Uterus (tissue), 4 donors: ENCODE measurements around the gene ZNF644. TPM values are rescaled to one million over a fixed set of nuclear protein-coding genes. Genes with fewer than 3 reads are reported as not detected.

Source experiments
- DNase-seq, 2 donors: peaks; one replicate each; pipeline ENCODE4 v3.0.0-alpha.2; 2019 to 2020
- H3K27ac ChIP-seq, 2 donors: fragments of 200-600 bp; sonication (generic); 1 replicate in 1 of 2; 2 replicates in 1 of 2; pipeline ENCODE4 v1.5.1; 2016 to 2018
- H3K27me3 ChIP-seq, 2 donors: fragments of 200-600 bp; sonication (generic); one replicate each; pipeline ENCODE4 v1.5.1; 2018 to 2019; ENCODE audit warnings: control low read depth in 1 of 2
- H3K36me3 ChIP-seq, 2 donors: fragments of 200-600 bp; sonication (generic); one replicate each; pipeline ENCODE4 v1.5.1; 2019; ENCODE audit warnings: control low read depth in 1 of 2
- H3K4me1 ChIP-seq, 2 donors: fragments of 200-600 bp; sonication (generic); one replicate each; pipeline ENCODE4 v1.5.1; 2018 to 2019; ENCODE audit warnings: control low read depth in 1 of 2
- H3K4me3 ChIP-seq, 2 donors: fragments of 200-600 bp; sonication (generic); 1 replicate in 1 of 2; 2 replicates in 1 of 2; pipeline ENCODE4 v1.5.1; 2018 to 2019; ENCODE audit warnings: mild to moderate bottlenecking in 1 of 2
- H3K9me3 ChIP-seq, 2 donors: fragments of 200-600 bp; sonication (generic); one replicate each; pipeline ENCODE4 v1.5.1; 2019; ENCODE audit warnings: control low read depth in 1 of 2
- POLR2A ChIP-seq, 2 donors: fragments of 450-650 bp; IDR thresholded peaks; one replicate each; pipeline ENCODE4 v1.6.1; 2016; ENCODE audit warnings: antibody characterized with exemption in 2 of 2, mild to moderate bottlenecking in 1 of 2, moderate library complexity in 1 of 2
- intact Hi-C: fragments of 100-400 bp; cut with DNase I; formaldehyde crosslinking; loops from one replicate; pipeline ENCODE4 v1.15.1; 2023; ENCODE audit warnings: low total_unique reads
- total RNA-seq, 4 donors: library from RNA; depleted of rRNA in 3 of 4; stranded (reverse); fragments of >200 nt in 3 of 4; gene quantifications; one replicate each; pipeline versions ENCODE4 v1.1.0 to v1.2.4, GENCODE V29; 2014 to 2023
- TF ChIP-seq, protein P1 (sequence below), 4 experiments: fragments of 200-600 bp in 2 of 4; fragments of 450-650 bp in 2 of 4; sonication (generic) in 2 of 4; IDR thresholded peaks; one replicate each; pipeline ENCODE4 v1.5.1; 2016 to 2019; ENCODE audit warnings: antibody characterized with exemption in 4 of 4, mild to moderate bottlenecking in 2 of 4, moderate library complexity in 1 of 4
- donor health status: DM: yes; HTN: yes; CAD: no.

Gene ZNF644
- total RNA-seq, 4 donors from 2014 or later, result 51.7 to 167 (median 93.3) TPM

DNA sequence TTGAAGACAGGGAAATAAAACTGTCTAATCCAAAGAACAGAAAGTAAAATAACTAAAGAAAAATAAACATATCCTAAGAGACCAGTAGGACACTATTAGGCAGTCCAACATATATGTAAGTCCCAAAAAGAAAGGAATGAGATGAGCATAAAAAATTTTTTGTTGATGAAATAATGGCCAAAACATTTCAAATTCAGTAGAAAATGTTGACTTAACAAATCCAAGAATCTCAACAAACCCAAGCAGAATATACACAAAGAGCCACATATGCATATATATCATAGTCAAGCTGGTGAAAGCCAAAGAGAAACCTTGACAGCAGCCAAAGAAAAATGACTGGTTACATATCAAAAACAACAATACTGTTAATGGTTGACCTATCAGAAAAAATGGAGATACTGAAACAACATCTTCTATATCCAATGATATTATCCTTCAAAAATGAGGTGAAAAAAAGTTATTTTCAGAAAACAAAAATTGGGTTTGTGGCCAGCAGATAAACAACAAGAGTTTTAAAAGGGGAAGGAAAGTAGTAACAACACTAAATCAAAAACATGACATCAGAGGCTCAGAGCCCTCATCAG is 26.4 kb downstream of the ZNF644 start:
- intact Hi-C loops, result no loop called here
- H3K4me3 ChIP-seq, result no peak overlapping the region
- H3K27ac ChIP-seq, result no peak overlapping the region
- H3K9me3 ChIP-seq, result no peaks in the 10 kb centered on the region
- H3K4me1 ChIP-seq, result no peaks in the 10 kb centered on the region
- H3K27me3 ChIP-seq, result no peaks in the 10 kb centered on the region
- no peaks in the 10 kb centered on the region for H3K36me3 ChIP-seq
- DNase-seq, result no peak
- no peak for TF ChIP-seq POLR2A (IDR thresholded peaks at IDR 0.05)
- TF ChIP-seq, protein P1, sequence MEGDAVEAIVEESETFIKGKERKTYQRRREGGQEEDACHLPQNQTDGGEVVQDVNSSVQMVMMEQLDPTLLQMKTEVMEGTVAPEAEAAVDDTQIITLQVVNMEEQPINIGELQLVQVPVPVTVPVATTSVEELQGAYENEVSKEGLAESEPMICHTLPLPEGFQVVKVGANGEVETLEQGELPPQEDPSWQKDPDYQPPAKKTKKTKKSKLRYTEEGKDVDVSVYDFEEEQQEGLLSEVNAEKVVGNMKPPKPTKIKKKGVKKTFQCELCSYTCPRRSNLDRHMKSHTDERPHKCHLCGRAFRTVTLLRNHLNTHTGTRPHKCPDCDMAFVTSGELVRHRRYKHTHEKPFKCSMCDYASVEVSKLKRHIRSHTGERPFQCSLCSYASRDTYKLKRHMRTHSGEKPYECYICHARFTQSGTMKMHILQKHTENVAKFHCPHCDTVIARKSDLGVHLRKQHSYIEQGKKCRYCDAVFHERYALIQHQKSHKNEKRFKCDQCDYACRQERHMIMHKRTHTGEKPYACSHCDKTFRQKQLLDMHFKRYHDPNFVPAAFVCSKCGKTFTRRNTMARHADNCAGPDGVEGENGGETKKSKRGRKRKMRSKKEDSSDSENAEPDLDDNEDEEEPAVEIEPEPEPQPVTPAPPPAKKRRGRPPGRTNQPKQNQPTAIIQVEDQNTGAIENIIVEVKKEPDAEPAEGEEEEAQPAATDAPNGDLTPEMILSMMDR (IDR thresholded peaks at IDR 0.05), result no peak

GRCh38 chr1:90994461-90994860 is 27.4 kb downstream of the ZNF644 start:
- Histone ChIP-seq H3K4me1 (no peaks in the 10 kb centered on the region), H3K27me3 (no peaks in the 10 kb centered on the region), H3K9me3 (no peaks in the 10 kb centered on the region), H3K27ac (no peak overlapping the region), H3K36me3 (no peaks in the 10 kb centered on the region), H3K4me3 (no peak overlapping the region)
- no peak for TF ChIP-seq POLR2A (IDR thresholded peaks at IDR 0.05)
- TF ChIP-seq, protein P1 (IDR thresholded peaks at IDR 0.05), result no peak
- intact Hi-C loops, result no loop called here
- no peak for DNase-seq

DNA sequence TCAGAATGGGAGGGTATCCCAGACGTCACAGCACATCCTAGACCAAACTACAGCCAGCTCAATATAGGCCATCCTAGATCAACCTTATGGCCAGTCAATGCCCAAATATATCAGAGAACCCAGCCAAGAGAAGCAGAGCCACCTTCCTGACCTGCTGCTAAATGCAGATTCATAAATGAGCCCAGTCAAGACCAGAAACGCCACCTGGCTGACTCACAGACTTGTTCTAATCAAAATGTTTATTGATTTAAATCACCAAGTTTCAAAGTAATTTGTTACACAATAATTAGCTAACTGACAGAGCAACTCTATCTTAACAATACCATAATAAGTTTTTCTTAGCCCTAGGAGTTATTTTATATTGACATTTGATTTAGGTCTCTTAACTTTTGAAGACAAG is 28.6 kb downstream of the ZNF644 start:
- intact Hi-C loops, result no loop called here
- no peak for TF ChIP-seq POLR2A (IDR thresholded peaks at IDR 0.05)
- TF ChIP-seq, protein P1 (IDR thresholded peaks at IDR 0.05), result no peak
- no peaks in the 10 kb centered on the region for H3K27me3 ChIP-seq
- H3K4me3 ChIP-seq, result no peak overlapping the region
- no peaks in the 10 kb centered on the region for H3K9me3 ChIP-seq
- no peak for DNase-seq
- no peaks in the 10 kb centered on the region for H3K36me3 ChIP-seq
- no peaks in the 10 kb centered on the region for H3K4me1 ChIP-seq
- no peak overlapping the region for H3K27ac ChIP-seq

DNA sequence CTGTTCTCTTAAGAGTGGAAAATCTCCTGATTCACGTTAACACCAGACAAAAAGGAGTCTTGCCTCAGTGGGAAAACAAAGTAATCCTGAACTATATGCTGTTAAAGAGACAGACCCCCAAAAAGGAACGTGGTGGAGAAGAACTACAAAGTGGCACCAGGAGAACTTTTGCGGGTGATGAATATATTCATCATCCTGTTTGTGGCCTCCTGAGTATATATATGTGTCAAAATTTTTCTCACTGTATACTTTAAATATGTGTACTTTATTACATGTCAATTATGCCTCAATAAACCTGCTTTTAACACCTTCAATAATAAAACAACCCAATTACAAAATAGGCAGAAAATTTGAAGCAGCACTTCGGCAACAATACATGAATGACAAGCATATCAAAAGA is 31.1 kb downstream of the ZNF644 start:
- intact Hi-C loops, result no loop called here
- Histone ChIP-seq H3K27me3 (no peaks in the 10 kb centered on the region), H3K9me3 (peaks cover 0 to 5% of the 10 kb centered on the region in 2 donors), H3K4me3 (no peak overlapping the region), H3K4me1 (no peaks in the 10 kb centered on the region), H3K36me3 (no peaks in the 10 kb centered on the region), H3K27ac (no peak overlapping the region)
- TF ChIP-seq, protein P1 (IDR thresholded peaks at IDR 0.05), result no peak
- TF ChIP-seq POLR2A (IDR thresholded peaks at IDR 0.05), result no peak
- no peak for DNase-seq

DNA sequence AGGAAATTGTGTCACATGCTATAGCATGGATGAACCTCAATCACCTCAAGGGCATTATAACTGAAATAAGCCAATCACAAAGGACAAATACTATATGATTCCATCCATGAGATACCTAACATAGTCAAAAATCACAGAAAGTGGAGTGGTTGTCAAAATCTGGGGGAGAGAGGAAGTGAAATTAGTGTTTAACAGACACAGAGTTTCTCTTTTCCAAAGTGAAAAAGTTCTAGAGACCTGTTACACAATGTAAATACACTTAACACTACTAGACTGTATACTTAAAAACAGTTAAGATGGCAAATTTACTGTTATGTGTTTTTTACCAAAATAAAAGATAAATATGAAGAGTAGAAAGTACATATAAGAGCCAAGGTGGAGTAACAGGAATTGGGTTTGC is 31.8 kb downstream of the ZNF644 start:
- H3K27ac ChIP-seq, result no peak overlapping the region
- H3K9me3 ChIP-seq, result peaks cover 0 to 5% of the 10 kb centered on the region in 2 donors
- TF ChIP-seq, protein P1 (IDR thresholded peaks at IDR 0.05), result no peak
- TF ChIP-seq POLR2A (IDR thresholded peaks at IDR 0.05), result no peak
- H3K4me3 ChIP-seq, result no peak overlapping the region
- no peaks in the 10 kb centered on the region for H3K27me3 ChIP-seq
- H3K4me1 ChIP-seq, result no peaks in the 10 kb centered on the region
- no peak for DNase-seq
- H3K36me3 ChIP-seq, result no peaks in the 10 kb centered on the region
- intact Hi-C loops, result no loop called here
